ENCODE data around the gene HPS1.
A peak's percentile ranks its signal among the peaks of the same experiment; 100 is the strongest.

The HPS1 gene

DNA sequence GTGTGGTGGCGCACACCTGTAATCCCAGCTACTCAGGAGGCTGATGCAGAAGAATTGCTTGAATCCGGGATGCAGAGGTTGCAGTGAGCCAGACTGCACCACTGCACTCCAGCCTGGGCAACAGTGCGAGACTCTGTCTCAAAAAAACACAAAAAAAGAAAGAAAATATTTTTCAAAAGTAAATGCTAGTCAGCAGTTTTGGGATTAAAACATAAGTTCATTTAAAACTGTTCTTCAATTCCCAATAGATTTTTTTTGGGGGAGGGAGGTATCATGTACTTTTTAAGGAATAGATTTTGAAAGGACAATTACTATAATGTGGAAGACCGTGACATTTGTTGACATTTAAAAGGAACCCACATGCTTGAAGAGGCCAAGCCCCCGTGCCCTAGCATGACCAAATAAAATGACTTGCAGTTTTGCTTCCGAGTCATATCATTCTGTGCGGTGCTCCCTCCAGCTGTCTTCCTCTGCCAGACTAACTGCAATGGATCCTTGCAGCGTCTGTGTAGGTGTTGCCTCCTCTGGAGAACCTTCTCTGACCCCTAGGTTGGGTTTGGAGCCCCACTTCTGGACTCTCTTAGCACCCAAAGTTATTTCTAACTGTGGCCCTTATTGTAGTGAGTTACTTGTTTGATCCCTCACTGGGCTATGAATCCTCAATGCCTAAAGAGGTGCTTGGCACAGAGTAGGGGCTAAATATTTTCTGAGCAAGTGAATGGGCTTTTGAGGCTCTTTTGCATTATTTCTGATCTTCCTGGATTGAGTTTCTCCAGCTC is 17.4 kb upstream of the HPS1 start:
- DNase-seq, result no peak

DNA sequence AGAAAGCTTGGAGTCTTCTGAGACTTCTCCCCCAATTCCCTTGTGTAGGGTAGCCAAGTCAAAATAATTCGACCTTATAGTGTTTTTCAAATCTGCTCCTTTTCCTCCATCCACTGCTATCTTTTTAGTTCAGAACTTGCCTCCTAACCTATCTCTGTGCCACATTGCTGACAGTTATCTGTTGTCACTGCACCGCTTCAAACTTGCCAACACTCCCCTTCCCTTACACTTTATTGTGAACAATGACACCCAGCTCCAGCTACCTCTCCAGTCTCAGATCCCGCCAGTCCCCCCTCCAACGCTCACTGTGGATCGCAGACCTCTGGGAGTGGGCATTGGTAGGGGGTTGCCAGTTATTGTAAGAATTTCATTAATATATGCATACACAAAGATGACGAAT is 16.3 kb upstream of the HPS1 start:
- no peak for DNase-seq

DNA sequence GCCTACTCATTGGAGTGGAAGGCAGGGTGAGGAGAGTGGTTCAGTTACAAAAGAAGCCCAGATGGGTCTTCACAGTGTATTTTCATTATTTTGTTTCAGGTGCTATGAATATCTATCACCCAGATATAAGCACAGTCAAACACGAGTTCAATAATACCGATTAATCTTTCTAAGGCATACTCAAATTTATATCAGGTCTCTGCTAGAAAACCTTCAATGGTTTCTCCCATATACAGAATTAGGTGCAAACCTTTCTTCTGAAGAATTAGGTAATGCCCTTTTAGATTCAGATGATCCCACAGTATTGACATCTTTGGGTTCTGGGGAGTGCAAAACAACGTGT is 14.7 kb upstream of the HPS1 start:
- DNase-seq, result no peak

DNA sequence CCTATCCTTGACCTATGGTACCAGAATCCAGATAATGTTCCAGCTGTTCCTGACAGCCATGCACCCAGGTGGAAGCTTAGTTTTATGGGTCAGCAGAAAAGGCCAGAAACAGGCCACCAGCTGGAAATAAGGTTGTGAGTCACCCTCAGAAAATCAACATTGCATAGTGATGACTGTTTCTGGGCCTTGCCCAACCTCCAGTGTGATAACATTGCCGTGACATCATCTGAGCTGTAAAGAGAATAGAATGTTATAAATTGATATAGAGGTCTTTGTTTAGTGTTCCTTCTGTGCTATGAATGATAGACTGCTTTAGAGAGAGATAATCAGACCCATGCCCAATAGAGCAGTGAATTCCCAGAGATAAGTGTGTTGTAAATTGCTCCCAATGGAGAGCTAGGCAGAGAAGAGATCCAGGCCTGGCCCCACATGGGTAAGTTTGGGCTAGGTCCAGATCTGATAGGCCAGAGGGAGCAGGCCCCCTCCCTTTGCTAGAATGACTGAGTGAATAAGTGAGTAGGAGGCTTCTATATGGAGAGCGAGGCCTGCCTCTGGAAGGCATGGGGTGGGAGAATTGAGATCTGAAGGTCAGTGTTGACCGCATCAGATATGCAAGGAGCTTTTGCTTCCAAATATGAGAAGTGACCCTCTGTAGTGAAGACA is 14.2 kb upstream of the HPS1 start:
- DNase-seq, result no peak

DNA sequence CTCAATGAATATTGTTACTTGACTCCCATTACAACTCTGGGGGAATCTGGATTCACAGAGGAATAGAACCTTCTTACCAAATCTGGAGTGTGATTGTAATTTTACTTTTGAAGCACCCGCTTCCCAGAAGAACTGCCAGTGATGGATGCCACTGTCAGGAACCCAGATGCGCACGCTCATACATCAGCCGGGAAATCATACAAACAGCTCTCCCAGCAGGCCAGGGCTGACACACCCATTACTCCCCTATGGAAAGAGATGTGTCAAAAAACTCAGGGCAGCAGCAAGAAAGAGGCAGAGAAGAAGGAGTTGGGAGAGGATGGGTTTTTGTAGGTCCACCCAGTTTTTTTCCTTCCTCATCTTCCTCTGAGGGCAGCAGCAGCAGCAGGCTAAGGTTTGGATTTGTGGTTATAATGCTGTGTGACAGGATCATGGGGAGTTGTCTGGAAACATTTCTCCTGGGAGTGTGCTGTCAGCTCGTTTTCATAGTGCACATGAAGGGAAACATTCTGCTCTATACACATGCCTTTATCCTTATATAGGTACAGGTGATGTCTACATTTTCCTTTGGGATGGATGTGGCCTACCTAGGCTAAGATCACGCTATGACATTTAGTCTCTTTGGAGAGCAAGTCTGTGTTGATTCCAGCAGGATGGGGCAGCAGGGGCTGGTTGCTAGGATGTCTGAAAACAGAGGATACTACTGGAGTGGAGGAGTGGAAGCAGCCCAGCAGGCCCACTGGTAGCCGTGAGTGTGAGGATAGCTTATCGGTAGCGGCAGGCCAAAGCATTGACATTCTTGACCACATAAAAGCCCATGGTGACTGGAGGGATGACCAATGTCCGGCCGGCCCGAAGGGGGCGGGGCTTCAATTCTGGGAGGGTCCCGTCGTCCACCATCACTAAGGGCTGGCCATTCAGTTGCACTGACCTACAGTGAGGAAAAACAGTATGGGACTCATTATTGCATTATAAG is 12.4 kb upstream of the HPS1 start:
- DNase-seq, result no peak

DNA sequence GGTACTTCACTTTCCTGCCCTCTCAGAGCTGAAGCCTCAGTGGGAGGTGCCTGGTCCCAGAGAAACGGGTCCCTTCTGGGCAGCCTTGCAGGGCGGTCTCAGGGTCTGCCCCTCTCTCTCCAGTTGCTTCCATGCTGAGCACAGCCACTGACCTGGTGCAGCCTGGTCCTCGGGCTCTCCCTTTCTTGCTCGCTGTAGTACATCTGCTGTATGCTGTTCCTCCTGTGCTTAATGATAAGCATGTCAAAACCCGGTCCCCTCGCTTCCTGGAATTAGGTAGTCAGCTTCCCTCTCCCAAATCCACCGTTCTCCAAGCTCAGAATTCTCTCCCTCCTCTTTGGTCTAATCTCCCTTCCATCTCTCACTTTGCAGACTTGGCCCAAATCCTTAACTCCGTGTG is 11.0 kb upstream of the HPS1 start:
- DNase-seq, result no peak

DNA sequence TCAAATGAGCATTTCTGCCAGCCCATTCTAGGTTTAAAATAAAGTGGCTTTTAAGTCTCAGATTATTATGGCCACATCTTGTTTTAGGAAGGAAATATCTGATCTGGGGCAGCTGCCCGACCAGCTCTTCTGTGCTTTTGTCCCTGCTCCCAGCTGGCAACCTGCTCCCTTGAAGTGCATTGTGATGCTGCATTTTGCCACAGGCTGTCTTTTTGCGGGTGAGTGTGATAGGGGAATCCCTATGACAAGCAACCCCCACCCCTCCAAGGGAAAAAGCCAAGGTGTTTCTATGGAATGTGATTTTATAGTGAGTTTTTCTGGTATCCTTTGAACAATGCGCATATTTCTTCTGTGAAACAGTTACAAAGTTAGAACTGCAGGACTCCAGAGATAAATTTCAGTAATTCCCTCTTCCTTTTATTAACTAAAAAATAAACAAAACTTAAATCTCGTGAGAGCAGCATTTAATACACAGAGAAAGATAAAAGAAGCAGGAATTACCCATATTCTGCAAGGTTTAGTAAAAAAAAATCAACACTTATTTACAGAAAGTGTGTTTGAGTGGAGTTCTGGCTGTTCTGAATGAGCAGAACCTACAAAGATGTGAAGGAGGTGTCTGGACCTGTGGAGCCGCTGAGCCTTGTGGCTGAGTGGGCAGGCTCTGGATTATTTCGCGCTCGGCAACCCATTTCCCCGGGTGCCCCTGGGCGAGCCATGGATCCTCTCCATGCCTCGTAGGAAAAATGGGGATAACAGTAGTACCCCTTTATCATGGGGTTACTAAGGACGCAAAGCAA is 10.1 kb upstream of the HPS1 start:
- no peak for DNase-seq

DNA sequence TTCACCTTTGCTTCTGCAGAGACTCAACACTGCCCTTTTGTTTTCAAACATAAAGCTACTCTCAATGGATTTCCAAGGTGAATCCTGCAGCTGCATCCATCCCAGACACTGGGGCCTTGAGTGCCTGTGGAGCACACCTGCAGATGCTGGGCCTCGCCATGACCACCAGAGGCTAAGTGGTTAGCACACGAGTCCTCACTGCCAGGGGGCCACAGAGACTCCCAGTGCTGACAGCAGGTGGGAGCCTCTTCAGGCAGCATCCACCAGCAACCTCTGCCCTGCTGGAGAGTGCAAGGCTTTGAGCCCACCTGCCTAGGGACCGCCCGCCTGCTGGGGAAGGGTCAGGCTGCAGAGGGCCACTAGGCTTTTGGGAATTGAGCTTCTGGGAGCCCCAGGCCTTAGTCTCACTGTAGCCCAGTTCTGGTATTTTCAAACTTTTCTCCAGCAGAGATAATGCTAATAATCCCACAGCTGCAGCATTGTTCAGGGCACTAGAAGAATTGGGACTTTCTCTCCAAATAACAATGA is 9.4 kb upstream of the HPS1 start:
- DNase-seq, result no peak

DNA sequence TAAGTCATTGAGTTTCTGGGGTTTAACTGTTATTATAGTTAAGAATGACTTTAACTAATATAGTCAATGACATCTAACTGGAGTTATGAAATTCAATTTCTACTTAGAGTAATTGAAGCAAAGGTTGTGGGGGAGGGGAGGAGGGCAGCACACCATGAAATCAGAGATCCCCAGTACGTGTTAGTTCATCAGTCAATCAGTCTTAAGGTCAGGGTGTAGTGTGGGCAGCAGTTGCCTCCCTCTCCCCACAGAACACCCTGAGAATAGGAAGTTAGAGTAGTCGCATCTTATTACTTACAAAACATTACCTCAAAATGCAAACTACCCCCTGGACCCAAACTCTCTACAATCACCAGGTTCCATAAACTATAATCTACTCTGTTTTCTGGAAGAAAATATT is 7.0 kb upstream of the HPS1 start:
- DNase-seq, result no peak

DNA sequence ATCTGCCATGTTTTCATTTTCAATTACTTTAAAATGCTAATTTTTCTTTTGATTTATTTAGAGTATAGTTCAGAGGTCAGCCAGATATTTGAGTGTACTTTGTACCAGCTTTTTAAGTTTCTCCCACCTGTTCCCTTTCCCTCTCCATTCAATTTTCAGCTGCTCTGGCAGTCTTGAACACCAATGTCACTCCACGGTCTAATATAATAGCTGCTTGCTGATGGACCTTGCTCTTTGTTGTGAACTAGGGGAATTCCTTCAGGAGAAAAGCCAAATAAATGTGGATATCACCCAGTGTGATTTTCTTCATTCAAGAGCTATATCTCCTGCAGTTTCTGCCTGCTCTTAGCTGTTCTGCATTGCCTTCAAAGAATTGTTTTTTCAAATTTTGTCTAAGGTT is 3.9 kb upstream of the HPS1 start:
- no peak for DNase-seq

DNA sequence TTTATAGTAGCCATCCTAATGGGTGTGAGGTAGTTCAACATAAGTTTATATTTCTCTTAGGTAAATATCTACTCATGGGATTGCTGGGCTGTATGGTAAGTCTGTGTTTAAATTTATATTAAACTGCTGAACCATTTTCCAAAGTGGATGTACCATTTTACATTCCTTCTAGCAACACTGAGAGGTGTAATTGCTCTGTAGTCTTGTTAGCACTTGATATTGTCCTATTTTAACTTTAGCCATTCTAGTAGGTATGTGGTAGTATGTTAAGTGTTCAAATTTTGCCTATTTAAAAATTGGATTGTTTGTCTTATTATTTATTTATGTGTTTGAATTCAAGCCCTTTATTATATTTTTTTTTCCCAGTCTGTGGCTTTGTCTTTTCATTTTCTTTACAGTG is 2.6 kb upstream of the HPS1 start:
- no peak for DNase-seq

DNA sequence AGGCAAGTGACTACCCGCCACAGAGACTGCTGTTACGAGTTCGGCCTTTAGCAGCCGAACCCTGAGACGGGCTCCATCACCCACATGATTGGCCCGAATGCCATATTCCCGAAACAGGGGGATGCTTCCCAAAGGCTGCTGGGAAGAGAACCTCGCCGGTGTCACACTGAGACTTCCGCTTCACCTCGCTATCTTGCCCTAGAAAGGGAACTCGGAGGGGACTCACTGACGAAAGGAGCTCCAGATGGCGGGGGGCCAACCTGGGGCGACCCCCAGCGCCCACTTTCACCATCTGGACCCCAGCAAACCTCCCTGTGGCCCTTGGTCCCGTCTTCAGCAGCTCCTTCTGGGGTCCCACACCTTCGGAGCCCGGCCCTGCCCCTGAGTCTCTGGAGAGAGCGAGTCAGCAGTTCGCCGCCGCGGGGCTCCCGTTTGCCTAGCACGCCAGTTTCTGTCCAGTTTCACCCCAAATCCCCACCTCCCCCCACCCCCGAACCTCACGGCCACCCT is 529 bp downstream of the HPS1 start:
- peak; percentile 77 for DNase-seq

DNA sequence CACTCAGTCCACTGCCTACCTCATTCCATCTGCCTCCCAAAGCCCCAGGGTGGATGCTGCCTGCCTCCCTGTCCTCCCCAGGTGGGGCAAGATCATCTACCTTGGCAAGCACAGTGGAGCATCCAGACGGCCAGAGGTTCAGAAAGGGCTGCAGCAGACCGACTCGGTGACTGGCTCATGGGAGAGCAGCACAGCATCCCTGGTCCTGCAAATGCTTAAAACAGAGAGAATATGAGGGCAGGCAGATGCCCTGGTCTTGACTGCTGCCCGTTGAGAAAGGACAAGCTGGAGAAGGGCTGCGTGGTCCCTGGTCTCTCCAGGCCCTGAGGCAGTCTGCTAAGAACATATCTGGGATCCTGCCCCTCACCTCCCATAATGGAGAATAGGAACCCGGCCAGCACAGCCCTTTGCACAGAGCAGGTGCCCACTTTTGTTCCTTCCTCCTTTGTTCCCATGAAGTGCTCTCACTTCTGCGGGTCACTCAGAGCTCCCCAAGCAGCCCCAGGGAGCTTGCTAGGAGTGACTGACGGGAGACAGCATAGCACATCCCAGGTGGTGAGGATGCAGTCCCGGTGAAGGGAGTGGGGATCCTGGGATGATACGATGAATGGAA is 1.4 kb downstream of the HPS1 start:
- DNase-seq, result no peak

DNA sequence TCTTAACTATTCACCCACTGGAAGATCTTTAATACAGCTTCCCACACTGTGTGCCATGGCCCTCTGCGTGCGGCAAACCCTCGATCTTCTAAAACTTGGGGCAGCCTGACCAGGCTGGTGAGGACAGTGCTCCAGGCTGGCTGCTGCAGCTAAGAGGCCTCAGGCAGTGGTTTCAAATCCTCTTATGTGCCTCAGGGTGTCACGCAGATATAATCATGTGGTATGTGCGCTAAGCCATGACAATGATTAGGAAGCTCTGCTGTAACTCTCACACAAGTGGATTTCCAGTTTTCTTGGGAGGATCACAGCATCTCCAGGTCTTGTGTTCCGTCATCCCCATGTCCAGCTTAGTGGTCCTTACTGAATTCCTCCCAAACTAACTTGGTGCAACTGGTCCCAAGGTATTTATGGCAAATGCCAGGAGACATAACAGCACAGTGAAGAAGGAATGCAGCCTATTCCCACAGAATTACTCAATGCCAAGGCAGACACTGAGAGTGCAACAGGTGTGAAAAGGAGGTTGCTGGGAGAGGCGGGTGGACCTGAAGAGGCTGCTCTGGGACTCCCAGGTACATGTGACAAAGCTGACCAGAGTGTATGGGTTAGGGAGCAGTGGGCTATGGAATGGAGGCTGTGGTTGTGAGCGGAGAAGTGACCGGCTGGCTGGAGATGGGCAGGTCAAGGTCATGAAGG is 2.3 kb downstream of the HPS1 start:
- no peak for DNase-seq

DNA sequence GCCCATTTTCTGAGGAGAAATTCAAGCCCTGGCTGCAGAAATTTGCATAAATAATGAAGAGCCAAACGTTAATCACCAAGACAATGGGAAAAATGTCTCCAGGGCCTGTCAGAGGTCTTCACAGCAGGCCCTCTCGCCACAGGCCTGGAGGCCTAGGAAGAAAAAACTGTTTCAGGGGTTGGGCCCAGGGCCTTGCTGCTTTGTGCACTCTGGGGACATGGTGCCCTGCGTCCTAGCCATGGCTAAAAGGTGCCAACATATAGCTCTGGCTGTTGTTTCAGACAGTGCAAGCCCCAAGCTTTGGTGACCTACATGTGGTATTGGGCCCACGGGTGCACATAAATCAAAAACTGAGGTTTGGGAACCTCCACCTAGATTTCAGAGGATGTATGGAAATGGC is 8.0 kb downstream of the HPS1 start:
- DNase-seq, result no peak

DNA sequence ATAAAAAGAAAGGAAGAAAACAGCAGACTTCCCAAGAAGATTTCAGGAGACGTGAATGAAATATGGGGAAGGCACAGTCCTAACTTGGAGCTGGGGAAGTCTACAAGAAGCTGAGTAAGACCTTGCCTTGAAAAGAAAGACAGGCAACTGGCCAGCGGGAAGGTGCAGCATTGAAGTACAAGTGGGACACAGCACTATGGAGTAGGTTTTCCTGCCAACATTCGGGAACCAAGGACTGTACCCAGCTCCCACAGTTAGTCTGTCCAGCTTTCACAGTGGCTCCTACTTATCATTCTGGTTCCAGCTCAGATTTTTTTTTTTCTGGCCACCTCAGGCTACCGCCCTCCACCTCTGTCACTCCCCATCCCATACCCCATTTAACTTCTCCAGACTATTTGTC is 10.0 kb downstream of the HPS1 start:
- DNase-seq, result no peak

DNA sequence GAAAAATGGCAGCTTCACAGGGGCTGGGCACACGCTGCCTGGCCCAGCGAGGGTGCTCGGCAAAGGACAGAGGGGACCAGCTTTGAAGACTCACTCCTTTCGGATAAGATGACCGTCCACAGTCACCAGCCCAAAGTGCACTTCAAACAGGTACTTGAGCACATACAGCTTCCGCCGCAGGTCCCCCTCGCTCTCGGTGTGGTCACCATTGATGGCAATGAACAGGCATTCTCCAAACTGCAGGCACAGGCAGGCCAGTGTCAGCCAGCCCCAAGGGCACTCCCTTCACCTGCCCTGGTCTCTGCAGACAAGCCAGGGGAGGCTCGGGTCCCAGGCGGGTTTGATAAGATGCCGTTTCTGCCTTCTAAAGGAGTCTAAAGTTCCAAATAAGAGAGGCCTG is 11.6 kb downstream of the HPS1 start:
- no peak for DNase-seq

DNA sequence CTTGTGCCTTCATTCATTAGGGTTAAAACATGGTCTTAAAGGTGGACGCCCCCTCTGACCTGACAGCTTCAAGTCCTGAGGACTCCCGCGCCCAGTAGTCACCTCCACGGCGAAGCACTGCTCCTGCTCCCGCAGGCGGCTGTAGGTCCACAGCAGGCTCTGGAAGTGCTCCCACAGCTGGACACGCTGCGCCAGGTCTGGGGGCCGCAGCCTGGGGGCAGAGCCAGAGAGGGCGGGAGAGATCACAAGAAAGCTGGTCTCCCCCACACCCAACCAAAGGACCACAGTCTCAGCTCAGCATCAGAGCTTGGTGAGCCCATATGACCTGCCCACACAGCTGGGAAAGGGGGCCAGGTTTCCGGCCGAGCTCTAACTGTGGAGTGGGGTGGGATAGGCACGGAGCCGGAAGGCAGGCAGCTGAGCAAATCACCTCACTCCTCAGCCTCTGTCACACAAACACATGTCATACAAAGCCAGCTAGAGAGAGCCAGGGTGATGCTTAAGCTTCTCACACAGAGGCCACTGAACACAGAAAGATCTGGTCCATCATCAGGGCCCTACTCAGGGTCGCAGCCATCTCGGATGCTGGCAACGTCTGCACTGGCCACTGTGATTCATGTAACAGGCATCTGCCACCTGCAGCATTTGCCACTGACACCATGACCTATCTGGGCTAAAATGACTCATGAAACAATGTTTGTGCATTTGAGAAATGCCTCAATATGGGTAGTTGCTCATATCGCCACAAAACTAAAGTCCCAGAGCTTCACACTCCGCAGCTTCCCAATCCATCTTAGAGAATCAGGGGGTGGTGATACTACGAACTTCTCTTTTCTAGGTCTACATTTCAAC is 12.6 kb downstream of the HPS1 start:
- no peak for DNase-seq

DNA sequence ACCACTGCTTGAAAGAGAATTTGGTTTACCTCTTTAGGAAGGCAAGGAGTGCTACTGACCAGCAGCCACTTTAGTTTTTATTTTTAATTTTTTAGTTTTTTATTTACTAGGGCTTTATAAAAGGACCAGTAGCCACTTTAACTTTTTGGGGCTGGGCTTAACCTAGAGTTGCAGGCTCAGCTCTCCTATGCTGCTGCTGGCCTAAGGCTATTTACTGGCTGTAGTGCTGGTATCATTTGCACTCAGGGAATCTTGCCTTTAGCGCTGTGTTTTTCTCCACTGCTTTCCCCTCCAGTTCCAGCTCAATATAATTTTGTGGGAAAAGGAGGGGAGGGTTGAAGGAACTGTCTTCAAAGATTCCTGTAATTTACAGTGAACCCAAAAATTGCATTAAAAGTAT is 13.4 kb downstream of the HPS1 start:
- no peak for DNase-seq

DNA sequence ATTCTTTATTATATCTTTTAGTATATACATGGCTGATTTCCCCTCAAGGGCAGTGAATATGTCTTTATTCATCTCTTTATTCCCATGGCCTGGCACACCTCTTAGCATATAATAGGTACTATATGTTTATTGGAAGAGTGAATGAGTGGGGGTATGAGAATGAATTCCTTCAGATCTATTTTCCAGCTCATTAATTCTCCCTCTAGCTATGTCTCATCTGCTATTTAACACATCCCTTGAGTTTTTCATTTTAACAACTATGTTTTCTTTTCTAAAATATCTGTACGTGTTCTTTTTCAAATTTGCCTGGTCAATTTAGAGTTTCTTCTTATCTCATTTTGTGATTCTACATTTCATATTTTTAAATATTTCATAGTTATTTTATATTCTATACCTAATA is 14.4 kb downstream of the HPS1 start:
- no peak for DNase-seq

All from activated effector memory CD4-positive, alpha-beta T cell treated with anti-CD3 and anti-CD28 coated beads, Interleukin-2, amount 50 U/mL, for 16 hours (primary cell).